HepG2 (cell line): ENCODE data around the gene CREB3. TPM values are rescaled to one million over a fixed set of nuclear protein-coding genes. Genes with fewer than 3 reads are reported as not detected.

Source experiments
- FOXK2 ChIP-seq: fragments of 450-650 bp; IDR thresholded peaks from 2 replicates; pipeline ENCODE4 v1.6.1; 2016
- HDAC1 ChIP-seq: sonication (generic); formaldehyde crosslinking; IDR thresholded peaks from 2 replicates; pipeline ENCODE4 v1.5.1; 2020; ENCODE audit warnings: mild to moderate bottlenecking, missing genetic modification reagents
- MEIS2 ChIP-seq: sonication (generic); formaldehyde crosslinking; IDR thresholded peaks from 2 replicates; pipeline ENCODE4 v1.9.0; 2021; ENCODE audit warnings: mild to moderate bottlenecking, missing genetic modification reagents
- POGZ ChIP-seq: sonication (generic); formaldehyde crosslinking; IDR thresholded peaks from 2 replicates; pipeline ENCODE4 v1.4.0; 2020; ENCODE audit warnings: mild to moderate bottlenecking, missing genetic modification reagents
- PRMT3 ChIP-seq: sonication (generic); formaldehyde crosslinking; IDR thresholded peaks from 2 replicates; pipeline ENCODE4 v1.8.1; 2022; ENCODE audit warnings: low read depth, mild to moderate bottlenecking, moderate library complexity, missing genetic modification reagents, borderline replicate concordance
- SATB2 ChIP-seq: sonication (generic); formaldehyde crosslinking; IDR thresholded peaks from 2 replicates; pipeline ENCODE4 v1.5.0; 2020; ENCODE audit warnings: missing genetic modification reagents
- TRAFD1 ChIP-seq: sonication (generic); formaldehyde crosslinking; IDR thresholded peaks from 2 replicates; pipeline ENCODE4 v1.5.1; 2020; ENCODE audit warnings: missing genetic modification reagents, mild to moderate bottlenecking, borderline replicate concordance
- ZBTB20 ChIP-seq: sonication (generic); formaldehyde crosslinking; IDR thresholded peaks from 2 replicates; pipeline ENCODE4 v1.8.1; 2023; ENCODE audit warnings: missing genetic modification reagents, low read depth, mild to moderate bottlenecking, borderline replicate concordance
- ZEB1 ChIP-seq: IDR thresholded peaks from 2 replicates; pipeline ENCODE4 v1.6.1; 2012; ENCODE audit warnings: mild to moderate bottlenecking, low read depth, inconsistent platforms; ENCODE audit not compliant: insufficient replicate concordance
- ZNF232 ChIP-seq: sonication (generic); formaldehyde crosslinking; IDR thresholded peaks from 2 replicates; pipeline ENCODE4 v1.4.0; 2020; ENCODE audit warnings: missing genetic modification reagents, borderline replicate concordance
- ZNF337 ChIP-seq: sonication (generic); formaldehyde crosslinking; IDR thresholded peaks from 2 replicates; pipeline ENCODE4 v1.5.1; 2020; ENCODE audit warnings: missing genetic modification reagents, low read depth, mild to moderate bottlenecking, borderline replicate concordance
- ZNF362 ChIP-seq: sonication (generic); formaldehyde crosslinking; IDR thresholded peaks from 2 replicates; pipeline ENCODE4 v1.4.0; 2020; ENCODE audit warnings: missing genetic modification reagents, mild to moderate bottlenecking, borderline replicate concordance
- ZNF431 ChIP-seq: sonication (generic); formaldehyde crosslinking; IDR thresholded peaks from 2 replicates; pipeline ENCODE4 v1.9.0; 2022; ENCODE audit warnings: missing genetic modification reagents, low read depth, mild to moderate bottlenecking, borderline replicate concordance
- ZNF644 ChIP-seq: IDR thresholded peaks from 2 replicates; pipeline ENCODE4 v1.6.1; 2016; ENCODE audit warnings: low read depth
- ZNF788 ChIP-seq: sonication (generic); formaldehyde crosslinking; IDR thresholded peaks from 2 replicates; pipeline ENCODE4 v1.5.0; 2020; ENCODE audit warnings: mild to moderate bottlenecking, missing genetic modification reagents, borderline replicate concordance
- polyA plus RNA-seq, 8 experiments: library from polyadenylated mRNA; depleted of rRNA in 3 of 8; stranded (reverse) in 7 of 8; unstranded in 1 of 8; fragments of >200 nt; fragmentation: Illumina TruSeq in 4 of 8; extraction: Trizol in 4 of 8; gene quantifications; 2 replicates each; pipeline versions ENCODE4 v1.2.1 to v1.2.3, GENCODE V29; 2011 to 2016; ENCODE audit warnings: low read depth in 4 of 8, missing spikeins in 1 of 8, mixed read lengths in 1 of 8; ENCODE audit not compliant: insufficient read depth in 1 of 8
- total RNA-seq, 5 experiments: library from RNA; depleted of rRNA; stranded (reverse); fragments of >200 nt; fragmentation: Illumina TruSeq; extraction: Trizol; gene quantifications; 2 replicates each; pipeline ENCODE4 v1.2.3, GENCODE V29; 2016; ENCODE audit warnings: low read depth in 1 of 5
- TF ChIP-seq, protein P1 (sequence below), 2 experiments: fragments of 450-650 bp in 1 of 2; sonication (generic) in 1 of 2; formaldehyde crosslinking in 1 of 2; IDR thresholded peaks; 2 replicates each; pipeline versions ENCODE4 v1.6.1 to v1.8.0; 2016 to 2022; ENCODE audit warnings: antibody characterized with exemption in 1 of 2, mild to moderate bottlenecking in 1 of 2, missing genetic modification reagents in 1 of 2

The CREB3 gene
- total and polyA plus RNA-seq, 2 of the 13 experiments (the other 11 are each of a cell fraction or from before 2014, with no cell fraction given) = 11.1 to 34.2 TPM

- TF ChIP-seq FOXK2 (no peak), ZNF644 (CRISPR knock-in tag) (no peak), TRAFD1 (no peak), HDAC1 (peak; percentile 79), ZBTB20 (CRISPR knock-in tag) (peak; percentile 50; the same call in 1 of the 2 replicates), ZNF788 (peak; percentile 43; the same call in 1 of the 2 replicates), ZNF362 (CRISPR knock-in tag) (peak; percentile 34; the same call in 1 of the 2 replicates), ZNF431 (CRISPR knock-in tag) (no peak), POGZ (CRISPR knock-in tag) (peak; percentile 47; the same call in 1 of the 2 replicates), MEIS2 (CRISPR knock-in tag) (peak; percentile 74), ZNF232 (CRISPR knock-in tag) (0 out of 2 replicates have a peak, but pooled peaks have one; percentile 47), ZNF337 (no peak), PRMT3 (CRISPR knock-in tag) (no peak), SATB2 (CRISPR knock-in tag) (0 out of 2 replicates have a peak, but pooled peaks have one; percentile 57), ZEB1 (peak; percentile 56)
- TF ChIP-seq, protein P1, sequence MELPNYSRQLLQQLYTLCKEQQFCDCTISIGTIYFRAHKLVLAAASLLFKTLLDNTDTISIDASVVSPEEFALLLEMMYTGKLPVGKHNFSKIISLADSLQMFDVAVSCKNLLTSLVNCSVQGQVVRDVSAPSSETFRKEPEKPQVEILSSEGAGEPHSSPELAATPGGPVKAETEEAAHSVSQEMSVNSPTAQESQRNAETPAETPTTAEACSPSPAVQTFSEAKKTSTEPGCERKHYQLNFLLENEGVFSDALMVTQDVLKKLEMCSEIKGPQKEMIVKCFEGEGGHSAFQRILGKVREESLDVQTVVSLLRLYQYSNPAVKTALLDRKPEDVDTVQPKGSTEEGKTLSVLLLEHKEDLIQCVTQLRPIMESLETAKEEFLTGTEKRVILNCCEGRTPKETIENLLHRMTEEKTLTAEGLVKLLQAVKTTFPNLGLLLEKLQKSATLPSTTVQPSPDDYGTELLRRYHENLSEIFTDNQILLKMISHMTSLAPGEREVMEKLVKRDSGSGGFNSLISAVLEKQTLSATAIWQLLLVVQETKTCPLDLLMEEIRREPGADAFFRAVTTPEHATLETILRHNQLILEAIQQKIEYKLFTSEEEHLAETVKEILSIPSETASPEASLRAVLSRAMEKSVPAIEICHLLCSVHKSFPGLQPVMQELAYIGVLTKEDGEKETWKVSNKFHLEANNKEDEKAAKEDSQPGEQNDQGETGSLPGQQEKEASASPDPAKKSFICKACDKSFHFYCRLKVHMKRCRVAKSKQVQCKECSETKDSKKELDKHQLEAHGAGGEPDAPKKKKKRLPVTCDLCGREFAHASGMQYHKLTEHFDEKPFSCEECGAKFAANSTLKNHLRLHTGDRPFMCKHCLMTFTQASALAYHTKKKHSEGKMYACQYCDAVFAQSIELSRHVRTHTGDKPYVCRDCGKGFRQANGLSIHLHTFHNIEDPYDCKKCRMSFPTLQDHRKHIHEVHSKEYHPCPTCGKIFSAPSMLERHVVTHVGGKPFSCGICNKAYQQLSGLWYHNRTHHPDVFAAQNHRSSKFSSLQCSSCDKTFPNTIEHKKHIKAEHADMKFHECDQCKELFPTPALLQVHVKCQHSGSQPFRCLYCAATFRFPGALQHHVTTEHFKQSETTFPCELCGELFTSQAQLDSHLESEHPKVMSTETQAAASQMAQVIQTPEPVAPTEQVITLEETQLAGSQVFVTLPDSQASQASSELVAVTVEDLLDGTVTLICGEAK (IDR thresholded peaks at IDR 0.05) = no peak
- TF ChIP-seq, protein P1 (CRISPR knock-in tag; IDR thresholded peaks at IDR 0.05) = peak; percentile 51
Observed at GRCh38 chr9:35756275-35757225, 24.1 kb downstream of the CREB3 start (continued).
